Omental fat pad (tissue), 4 donors: Measurements from ENCODE around the gene SPATA31D3. TPM values are rescaled to one million over a fixed set of nuclear protein-coding genes. Genes with fewer than 3 reads are reported as not detected.
A peak's percentile ranks its signal among the peaks of the same experiment; 100 is the strongest.
"Not testable (repeated sequence)": the region's sequence is repeated elsewhere in the genome, so short reads cannot be mapped to it uniquely, and the experiment has no call there.

ENCODE experiments used
- ATAC-seq: fragments of 150-250 bp; one replicate; pipeline ENCODE4 v1.9.1; 2016; ENCODE audit warnings: mild to moderate bottlenecking, moderate library complexity; ENCODE audit not compliant: low FRiP score
- DNase-seq: peaks from one replicate; pipeline ENCODE4 v3.0.0-alpha.2; 2019; ENCODE audit warnings: low spot score
- total RNA-seq, 4 donors: library from RNA; depleted of rRNA; stranded (reverse); fragments of >200 nt; gene quantifications; one replicate each; pipeline ENCODE4 v1.1.0, GENCODE V29; 2016
- TF ChIP-seq, protein P1 (sequence below), 3 donors: fragments of 450-650 bp; IDR thresholded peaks; one replicate each; pipeline ENCODE4 v1.5.1; 2016 to 2017; ENCODE audit warnings: antibody characterized with exemption in 3 of 3, mild to moderate bottlenecking in 3 of 3, moderate library complexity in 2 of 3

Gene SPATA31D3
- total RNA-seq, 4 donors from 2014 or later, result not detected

DNA sequence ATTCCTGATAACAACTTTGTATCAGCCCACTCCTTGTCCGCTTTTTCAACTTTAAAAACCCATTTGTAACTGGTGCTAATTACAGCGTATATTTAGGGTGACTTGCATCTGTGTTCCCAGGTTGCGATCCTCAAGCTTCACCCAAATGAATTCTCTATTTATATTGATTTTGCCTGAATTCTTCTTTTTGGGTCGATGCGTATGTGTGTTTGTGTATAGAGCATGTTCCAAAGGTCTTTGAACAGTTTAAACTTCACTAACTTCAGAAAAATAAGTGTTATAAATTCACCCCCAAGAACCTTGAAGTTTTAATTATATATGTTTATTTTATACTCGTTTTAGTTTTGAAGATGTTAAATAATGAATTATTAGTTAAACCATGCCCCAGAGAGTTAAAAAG is 31.2 kb upstream of the SPATA31D3 start:
- ATAC-seq (no peak), DNase-seq (no peak)
- TF ChIP-seq, protein P1, sequence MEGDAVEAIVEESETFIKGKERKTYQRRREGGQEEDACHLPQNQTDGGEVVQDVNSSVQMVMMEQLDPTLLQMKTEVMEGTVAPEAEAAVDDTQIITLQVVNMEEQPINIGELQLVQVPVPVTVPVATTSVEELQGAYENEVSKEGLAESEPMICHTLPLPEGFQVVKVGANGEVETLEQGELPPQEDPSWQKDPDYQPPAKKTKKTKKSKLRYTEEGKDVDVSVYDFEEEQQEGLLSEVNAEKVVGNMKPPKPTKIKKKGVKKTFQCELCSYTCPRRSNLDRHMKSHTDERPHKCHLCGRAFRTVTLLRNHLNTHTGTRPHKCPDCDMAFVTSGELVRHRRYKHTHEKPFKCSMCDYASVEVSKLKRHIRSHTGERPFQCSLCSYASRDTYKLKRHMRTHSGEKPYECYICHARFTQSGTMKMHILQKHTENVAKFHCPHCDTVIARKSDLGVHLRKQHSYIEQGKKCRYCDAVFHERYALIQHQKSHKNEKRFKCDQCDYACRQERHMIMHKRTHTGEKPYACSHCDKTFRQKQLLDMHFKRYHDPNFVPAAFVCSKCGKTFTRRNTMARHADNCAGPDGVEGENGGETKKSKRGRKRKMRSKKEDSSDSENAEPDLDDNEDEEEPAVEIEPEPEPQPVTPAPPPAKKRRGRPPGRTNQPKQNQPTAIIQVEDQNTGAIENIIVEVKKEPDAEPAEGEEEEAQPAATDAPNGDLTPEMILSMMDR (IDR thresholded peaks at IDR 0.05), result no peak

DNA sequence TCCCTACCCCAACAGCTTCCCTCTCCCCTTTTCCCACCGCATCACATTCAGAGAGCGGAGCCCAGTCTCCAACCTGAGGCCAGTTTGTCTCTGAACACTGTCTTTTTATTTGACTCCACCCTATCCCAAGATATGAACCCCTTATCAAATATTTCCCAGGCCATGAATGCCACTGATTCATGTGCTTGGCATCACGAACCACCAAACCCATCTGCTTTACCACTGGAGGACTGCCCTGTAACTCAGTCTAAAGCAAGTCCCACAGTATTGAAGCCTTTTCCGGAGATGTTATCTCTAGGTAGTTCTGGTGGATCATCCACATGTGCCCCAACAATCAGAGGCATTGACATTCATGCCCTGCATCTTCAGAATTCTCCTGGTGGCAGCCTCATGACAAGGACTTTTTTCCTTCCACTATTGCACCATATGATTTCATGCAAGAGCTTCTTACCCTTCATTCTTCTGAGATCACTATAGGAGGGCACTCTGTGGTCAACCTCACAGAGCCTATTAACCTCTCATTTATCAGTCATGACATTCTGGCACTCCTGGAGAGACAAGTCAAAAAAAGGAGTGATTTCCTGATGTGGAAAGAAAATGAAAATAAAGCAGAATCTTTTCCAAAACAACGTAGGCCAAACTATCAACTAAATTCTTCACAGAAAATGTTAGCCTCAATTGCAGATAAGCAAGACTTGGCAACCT is 27.3 kb upstream of the SPATA31D3 start:
- TF ChIP-seq, protein P1 (IDR thresholded peaks at IDR 0.05), result no peak
- ATAC-seq (peak; percentile 59), DNase-seq (no peak)

DNA sequence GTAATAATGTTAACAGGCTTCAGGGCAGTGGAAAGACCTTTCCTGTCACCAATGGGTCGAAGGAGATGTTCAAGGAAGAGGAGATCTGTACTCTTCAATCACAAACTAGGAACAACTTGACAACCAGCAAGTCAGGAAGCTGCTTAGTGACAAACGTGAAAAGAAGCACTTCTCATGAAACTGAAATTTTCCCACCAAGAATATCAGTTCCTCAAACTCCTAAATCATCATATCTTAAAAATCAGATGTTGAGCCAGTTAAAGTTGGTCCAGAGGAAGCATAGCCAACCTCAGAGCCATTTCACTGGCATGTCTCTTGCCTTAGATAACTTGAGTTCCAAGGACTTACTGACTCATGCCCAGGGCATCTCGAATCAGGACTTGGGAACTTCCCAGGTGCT is 24.8 kb upstream of the SPATA31D3 start:
- not testable (repeated sequence) for ATAC-seq, DNase-seq

DNA sequence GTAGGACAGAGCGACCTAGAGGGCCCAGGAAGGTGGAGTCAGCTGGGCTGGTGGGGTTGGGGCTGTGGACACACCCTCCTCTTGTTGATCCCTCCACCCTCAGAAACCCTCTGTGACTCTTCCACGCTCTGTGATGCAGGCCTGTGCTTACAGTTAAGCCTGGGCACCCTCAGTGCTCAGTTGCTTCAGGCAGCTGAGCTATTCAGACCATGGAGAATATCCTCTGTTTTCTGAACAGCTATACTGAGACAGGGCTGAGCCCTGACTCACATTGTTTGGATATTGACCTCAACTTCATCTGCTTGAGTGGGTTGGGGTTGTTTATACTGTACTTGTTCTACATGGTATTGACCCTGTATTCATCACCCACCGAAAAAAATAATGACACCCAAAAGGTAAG is 15.0 kb upstream of the SPATA31D3 start, which contains the start of gene SPATA31D4:
Gene SPATA31D4 (plus strand): TSS at position 124 of the 400 bp plus-strand sequence. CDS start 86 bp downstream, at position 210.
- not testable (repeated sequence) for DNase-seq, ATAC-seq

DNA sequence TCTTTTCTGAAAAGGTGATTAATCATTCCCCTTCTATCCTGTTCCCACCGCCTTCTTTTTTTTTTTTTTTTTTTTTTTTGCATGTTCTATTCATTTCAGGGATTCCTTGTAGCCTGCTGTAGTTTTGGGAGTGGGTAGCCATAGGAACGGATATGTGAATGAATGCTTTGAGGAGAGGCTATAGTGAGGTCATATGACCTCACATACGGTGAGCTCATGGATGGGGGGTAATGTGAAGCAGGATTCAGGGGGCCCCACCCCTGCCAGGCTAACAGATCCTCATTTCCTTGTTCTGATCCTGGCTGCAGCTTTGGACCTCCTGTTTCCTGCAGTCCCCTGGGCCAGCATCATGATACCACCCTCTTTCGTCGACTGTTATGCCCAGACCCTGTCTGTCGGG is 13.2 kb upstream of the SPATA31D3 start:
- not testable (repeated sequence) for ATAC-seq, DNase-seq

DNA sequence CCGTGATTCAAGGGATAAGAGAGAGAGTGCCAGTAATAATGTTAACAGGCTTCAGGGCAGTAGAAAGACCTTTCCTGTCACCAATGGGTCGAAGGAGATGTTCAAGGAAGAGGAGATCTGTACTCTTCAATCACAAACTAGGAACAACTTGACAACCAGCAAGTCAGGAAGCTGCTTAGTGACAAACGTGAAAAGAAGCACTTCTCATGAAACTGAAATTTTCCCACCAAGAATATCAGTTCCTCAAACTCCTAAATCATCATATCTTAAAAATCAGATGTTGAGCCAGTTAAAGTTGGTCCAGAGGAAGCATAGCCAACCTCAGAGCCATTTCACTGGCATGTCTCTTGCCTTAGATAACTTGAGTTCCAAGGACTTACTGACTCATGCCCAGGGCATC is 9.8 kb upstream of the SPATA31D3 start:
- not testable (repeated sequence) for ATAC-seq, DNase-seq

DNA sequence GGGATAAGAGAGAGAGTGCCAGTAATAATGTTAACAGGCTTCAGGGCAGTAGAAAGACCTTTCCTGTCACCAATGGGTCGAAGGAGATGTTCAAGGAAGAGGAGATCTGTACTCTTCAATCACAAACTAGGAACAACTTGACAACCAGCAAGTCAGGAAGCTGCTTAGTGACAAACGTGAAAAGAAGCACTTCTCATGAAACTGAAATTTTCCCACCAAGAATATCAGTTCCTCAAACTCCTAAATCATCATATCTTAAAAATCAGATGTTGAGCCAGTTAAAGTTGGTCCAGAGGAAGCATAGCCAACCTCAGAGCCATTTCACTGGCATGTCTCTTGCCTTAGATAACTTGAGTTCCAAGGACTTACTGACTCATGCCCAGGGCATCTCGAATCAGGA is 5.3 kb downstream of the SPATA31D3 start:
- not testable (repeated sequence) for ATAC-seq, DNase-seq

DNA sequence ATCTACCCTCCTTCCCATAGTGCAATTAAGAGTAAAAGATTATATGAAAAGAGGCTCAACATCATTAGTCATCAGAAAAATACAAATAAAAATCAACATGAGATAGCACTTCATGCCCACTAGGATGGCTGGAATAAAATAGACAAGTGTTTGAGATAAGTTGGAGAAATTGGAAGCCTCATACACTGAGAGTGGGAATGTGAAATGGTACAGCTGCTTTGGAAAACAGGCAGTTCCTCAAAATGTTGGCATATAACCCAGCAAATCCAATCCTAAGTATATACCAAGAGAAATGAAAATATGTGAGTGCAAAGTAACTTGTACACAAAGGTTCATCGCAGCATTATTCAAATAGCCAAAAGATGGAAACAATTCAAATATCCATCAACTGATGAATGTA is 9.8 kb downstream of the SPATA31D3 start:
- DNase-seq (no peak), ATAC-seq (no peak)
- TF ChIP-seq, protein P1 (IDR thresholded peaks at IDR 0.05), result no peak

DNA sequence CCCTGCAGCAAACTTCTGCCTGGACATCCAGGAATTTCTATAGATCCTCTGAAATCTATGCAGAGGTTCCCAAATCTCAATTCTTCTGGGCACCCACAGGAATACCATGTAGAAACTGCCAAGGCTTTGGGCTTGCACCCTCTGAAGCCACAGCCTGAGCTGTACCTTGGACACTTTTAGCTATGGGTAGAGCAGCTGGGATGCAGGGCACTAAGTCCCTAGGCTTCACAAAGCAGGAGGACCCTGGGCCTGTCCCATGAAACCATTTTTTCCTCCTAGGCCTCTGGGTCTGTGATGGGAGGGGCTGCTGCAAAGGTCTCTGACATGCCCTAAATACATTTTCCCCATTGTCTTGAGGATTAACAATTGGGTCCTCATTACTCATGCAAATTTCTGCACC is 12.3 kb downstream of the SPATA31D3 start:
- DNase-seq (no peak), ATAC-seq (no peak)
- TF ChIP-seq, protein P1 (IDR thresholded peaks at IDR 0.05), result no peak
